ENCODE results near the gene NPB. TPM values are rescaled to one million over a fixed set of nuclear protein-coding genes. Genes with fewer than 3 reads are reported as not detected.

The NPB gene
- polyA plus RNA-seq, 1 donor from 2014 or later, result not detected

- peaks cover 4% of the 10 kb centered on the region for H3K36me3 Mint-ChIP-seq
- H3K4me3 Mint-ChIP-seq, result peak overlapping the region in 1 of 4 donors; percentile 73
- H3K27me3 Mint-ChIP-seq, result no peaks in the 10 kb centered on the region
- H3K9me3 Mint-ChIP-seq, result no peaks in the 10 kb centered on the region
- H3K4me1 Mint-ChIP-seq, result peaks cover 10 to 20% (median 14%) of the 10 kb centered on the region in 3 donors
- H3K27ac Mint-ChIP-seq, result peak overlapping the region; percentile 46 to 99 (median 86)
Measured at GRCh38 chr17:81866440-81867169, 35.4 kb upstream of the NPB start.

GRCh38 chr17:81867170-81867990 is 34.7 kb upstream of the NPB start:
- peak overlapping the region in 2 of 4 donors; percentile 27 to 73 for H3K4me3 Mint-ChIP-seq
- H3K9me3 Mint-ChIP-seq, result no peaks in the 10 kb centered on the region
- peak overlapping the region; percentile 63 to 99 (median 91) for H3K27ac Mint-ChIP-seq
- peaks cover 4% of the 10 kb centered on the region for H3K36me3 Mint-ChIP-seq
- H3K4me1 Mint-ChIP-seq, result peaks cover 12 to 20% (median 19%) of the 10 kb centered on the region in 3 donors
- no peaks in the 10 kb centered on the region for H3K27me3 Mint-ChIP-seq

DNA sequence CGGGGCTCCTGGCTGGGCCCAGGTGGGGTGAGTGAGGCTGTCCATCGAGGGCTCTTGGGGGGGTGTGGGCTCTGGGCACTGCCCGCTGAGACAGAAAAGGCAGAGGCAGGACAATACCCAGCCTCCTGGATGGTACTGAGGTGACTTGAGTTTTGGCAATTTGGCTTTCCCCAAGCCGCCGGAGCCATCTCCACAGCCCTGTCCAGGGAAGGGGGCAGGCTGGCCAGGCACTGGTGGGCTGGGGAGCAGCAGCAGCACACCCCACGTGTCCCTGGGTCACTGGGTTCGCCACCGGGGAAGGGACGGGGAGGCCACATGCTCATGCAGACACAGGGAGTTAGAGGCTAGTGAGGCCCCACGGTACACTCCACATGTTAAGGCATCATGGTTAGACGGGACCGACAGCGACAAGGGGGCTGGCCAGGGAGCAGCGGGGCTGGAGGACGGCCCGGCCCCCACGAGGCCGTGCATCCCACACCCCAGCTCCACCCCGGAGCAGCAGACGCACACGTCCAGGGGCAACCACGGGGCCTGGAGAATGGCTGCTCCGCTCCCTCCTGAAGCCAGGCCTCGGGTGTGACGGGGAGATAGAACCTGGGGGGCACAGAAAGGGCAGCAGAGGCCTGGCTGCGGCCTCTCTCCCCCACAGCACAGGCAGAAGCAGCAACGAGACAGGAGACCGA is 33.9 kb upstream of the NPB start:
- Mint-ChIP-seq H3K4me1 (peaks cover 16 to 20% (median 19%) of the 10 kb centered on the region in 3 donors), H3K27me3 (no peaks in the 10 kb centered on the region), H3K4me3 (peak overlapping the region in 1 of 4 donors; percentile 73), H3K27ac (peak overlapping the region; percentile 53 to 99 (median 97)), H3K36me3 (peaks cover 4% of the 10 kb centered on the region), H3K9me3 (no peaks in the 10 kb centered on the region)

DNA sequence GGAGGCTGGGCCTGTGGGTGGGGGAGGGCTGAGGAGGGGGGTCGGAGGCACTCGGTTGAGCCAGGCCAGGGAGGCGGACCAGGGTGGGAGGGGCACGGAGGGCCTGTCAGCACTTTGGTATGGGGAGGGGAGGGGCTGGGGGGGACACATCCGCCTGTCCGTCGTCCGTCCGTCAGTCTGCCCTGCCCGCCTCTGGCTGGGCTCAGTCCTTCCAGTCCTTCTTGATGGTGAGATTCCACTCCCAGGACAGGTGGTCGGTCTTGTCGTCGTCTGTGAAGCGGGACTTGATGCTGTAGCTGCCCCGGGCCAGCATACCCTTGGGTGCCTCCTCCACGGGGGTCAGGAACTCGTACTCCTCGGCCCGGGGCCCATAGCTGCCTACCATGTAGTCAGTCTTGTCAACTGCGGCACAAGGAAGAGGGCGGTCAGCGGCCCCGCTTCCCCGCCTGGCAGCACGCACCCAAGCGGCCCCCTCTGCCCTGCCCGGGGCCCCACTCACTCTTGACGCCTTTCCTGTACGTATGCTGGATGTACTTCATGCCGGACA is 33.3 kb upstream of the NPB start:
- peaks cover 14 to 19% (median 14%) of the 10 kb centered on the region in 3 donors for H3K4me1 Mint-ChIP-seq
- H3K27ac Mint-ChIP-seq, result peak overlapping the region; percentile 93 to 99 (median 97)
- no peaks in the 10 kb centered on the region for H3K9me3 Mint-ChIP-seq
- H3K36me3 Mint-ChIP-seq, result peaks cover 4% of the 10 kb centered on the region
- no peaks in the 10 kb centered on the region for H3K27me3 Mint-ChIP-seq
- peak overlapping the region in 3 of 4 donors; percentile 92 to 97 (median 96) for H3K4me3 Mint-ChIP-seq

DNA sequence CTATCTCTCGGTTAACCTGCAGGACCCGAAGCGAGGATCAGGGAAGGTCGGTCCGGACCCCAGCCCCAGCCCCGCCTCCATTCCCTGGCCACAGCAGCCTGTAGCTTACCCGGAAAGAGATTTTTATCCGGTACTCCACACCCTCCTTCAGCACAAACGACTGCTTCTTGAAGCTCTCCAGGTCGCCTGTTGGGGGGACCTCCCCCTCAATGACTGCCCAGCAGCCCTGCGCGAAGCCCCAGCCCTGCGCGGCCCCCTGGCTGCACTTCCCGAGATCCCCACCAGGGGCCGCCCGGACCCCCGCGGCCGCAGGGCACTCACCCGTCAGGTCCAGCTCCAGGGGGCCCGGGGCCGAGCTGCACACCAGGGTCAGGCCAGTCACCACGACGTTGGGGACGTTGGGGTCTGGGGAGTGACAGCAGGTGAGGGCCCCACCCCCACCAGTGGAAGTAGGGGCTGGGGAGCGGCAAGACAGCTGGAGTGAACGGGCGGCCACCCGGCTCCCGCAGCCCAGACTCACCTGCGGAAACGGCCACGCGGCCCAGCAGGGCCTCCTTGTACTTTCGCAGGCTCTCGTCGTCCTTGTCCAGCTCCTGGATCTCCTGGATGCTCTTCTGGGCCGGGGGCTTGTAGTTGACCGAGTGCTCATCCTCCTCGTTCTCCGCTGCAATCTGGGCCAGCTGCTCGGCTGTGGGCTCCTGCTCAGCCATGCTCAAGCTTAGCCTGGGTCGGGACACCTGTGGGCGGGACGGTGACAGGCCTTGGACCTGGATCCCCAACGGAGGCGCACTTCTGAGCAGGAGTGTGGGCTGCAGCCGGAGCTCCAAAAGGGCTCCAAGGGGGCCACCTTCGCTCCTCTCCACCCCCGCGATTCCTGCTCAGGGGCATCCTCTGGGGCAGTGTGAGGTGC is 32.6 kb upstream of the NPB start:
- Mint-ChIP-seq H3K36me3 (peaks cover 2% of the 10 kb centered on the region), H3K27me3 (no peaks in the 10 kb centered on the region), H3K27ac (peak overlapping the region; percentile 93 to 99 (median 97)), H3K4me3 (peak overlapping the region; percentile 83 to 97 (median 94)), H3K4me1 (peaks cover 13 to 22% (median 14%) of the 10 kb centered on the region in 3 donors), H3K9me3 (no peaks in the 10 kb centered on the region)

- Mint-ChIP-seq H3K36me3 (peaks cover 2% of the 10 kb centered on the region), H3K27me3 (no peaks in the 10 kb centered on the region), H3K9me3 (no peaks in the 10 kb centered on the region), H3K4me3 (peak overlapping the region; percentile 83 to 97 (median 94)), H3K4me1 (peaks cover 13 to 20% (median 14%) of the 10 kb centered on the region in 3 donors), H3K27ac (peak overlapping the region; percentile 93 to 99 (median 97))
Measured at GRCh38 chr17:81870131-81870980, 31.7 kb upstream of the NPB start.

GRCh38 chr17:81870981-81871386 is 31.1 kb upstream of the NPB start, which contains the start of gene ARHGDIA:
Gene ARHGDIA (minus strand): TSS chr17:81871337. CDS start chr17:81869930, 1,407 bp downstream.
- peak within 1 kb of the TSS; percentile 87 to 97 (median 96) for H3K4me3 Mint-ChIP-seq
- no peaks in the 10 kb centered on the region for H3K9me3 Mint-ChIP-seq
- peak within 1 kb of the TSS; percentile 94 to 99 (median 97) for H3K27ac Mint-ChIP-seq
- H3K36me3 Mint-ChIP-seq, result peaks cover 2% of the 10 kb centered on the region
- H3K4me1 Mint-ChIP-seq, result peaks cover 13 to 20% (median 13%) of the 10 kb centered on the region in 3 donors
- H3K27me3 Mint-ChIP-seq, result no peaks in the 10 kb centered on the region

DNA sequence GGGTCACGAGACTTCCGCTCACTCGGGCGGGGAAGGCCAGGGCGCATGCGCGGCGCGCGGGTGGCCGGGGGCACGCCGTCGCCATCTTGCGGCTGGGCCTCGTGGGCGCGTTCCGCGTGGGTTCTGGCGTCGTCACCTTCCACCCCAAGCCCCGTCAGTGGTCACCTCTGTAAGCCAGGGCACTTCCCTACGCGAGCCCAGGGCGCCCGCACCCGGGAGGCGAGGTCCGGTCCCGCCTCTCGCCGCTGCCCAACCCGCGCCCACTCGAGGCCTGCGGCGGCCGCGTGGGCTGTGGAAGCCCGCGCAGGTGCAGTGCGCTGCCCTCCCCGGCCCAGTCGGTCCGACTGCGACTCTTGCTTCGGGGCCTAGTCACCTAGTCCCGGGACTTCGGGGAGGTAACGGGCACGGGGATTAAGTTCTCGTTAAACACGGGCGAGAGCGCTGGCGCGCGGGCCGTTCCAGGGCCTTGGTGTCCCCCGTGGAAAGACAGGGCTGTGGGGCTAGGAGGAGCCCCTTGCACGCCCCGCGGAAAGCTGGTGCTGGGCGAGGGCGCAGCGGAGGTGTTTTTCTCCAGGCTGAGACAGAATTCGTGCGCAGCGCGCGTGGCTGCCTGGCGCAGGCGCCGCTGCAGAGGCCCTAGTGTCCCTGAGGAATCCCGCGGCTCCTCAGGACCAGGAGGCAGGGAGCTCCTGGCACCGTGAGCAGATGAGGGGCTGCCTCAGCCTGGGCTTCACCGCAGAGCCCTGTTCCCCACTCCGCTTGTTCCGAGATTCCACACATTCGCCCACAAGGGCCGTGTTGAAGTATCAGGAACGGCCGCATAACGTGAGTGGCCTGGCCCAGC is 30.4 kb upstream of the NPB start:
- H3K36me3 Mint-ChIP-seq, result peaks cover 2% of the 10 kb centered on the region
- peaks cover 13 to 20% (median 13%) of the 10 kb centered on the region in 3 donors for H3K4me1 Mint-ChIP-seq

DNA sequence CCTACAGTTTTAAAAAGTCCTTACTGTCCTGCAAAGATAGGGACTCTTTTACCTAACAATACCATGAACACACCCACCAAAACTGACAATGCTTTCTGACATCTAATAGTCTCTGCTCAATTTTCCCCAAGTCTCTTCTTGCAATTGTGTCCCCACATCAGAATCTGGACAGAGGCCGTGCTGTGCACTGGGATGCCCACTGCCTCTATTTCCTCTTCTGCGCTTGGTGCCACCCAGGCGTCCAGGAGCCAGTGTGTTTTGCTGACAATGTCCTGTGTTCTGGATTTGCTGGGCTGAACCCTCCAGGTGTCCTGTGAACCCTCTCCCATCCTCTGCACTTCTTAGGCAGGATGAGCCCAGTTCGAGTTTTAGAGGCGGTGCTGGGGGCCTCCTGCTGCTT is 24.5 kb upstream of the NPB start:
- Mint-ChIP-seq H3K4me3 (peak overlapping the region in 1 of 4 donors; percentile 82), H3K27me3 (no peaks in the 10 kb centered on the region), H3K36me3 (peaks cover 8% of the 10 kb centered on the region), H3K9me3 (no peaks in the 10 kb centered on the region), H3K4me1 (peaks cover 0 to 11% (median 4%) of the 10 kb centered on the region in 3 donors), H3K27ac (peak overlapping the region in 2 of 3 donors; percentile 35 to 92)

More for the DNA sequence above, 30.4 kb upstream of the NPB start:
- Mint-ChIP-seq H3K9me3 (no peaks in the 10 kb centered on the region), H3K27me3 (no peaks in the 10 kb centered on the region), H3K4me3 (peak overlapping the region; percentile 87 to 95 (median 92)), H3K27ac (peak overlapping the region; percentile 94 to 99 (median 96))

GRCh38 chr17:81878294-81878693 is 23.7 kb upstream of the NPB start:
- Mint-ChIP-seq H3K36me3 (peaks cover 8% of the 10 kb centered on the region), H3K27ac (peak overlapping the region in 1 of 3 donors; percentile 45)

GRCh38 chr17:81879121-81879520 is 22.9 kb upstream of the NPB start:
- Mint-ChIP-seq H3K27ac (peak overlapping the region in 1 of 3 donors; percentile 43), H3K36me3 (peaks cover 8% of the 10 kb centered on the region), H3K27me3 (no peaks in the 10 kb centered on the region), H3K9me3 (no peaks in the 10 kb centered on the region), H3K4me3 (no peak overlapping the region), H3K4me1 (peaks cover 0 to 2% (median 0%) of the 10 kb centered on the region in 3 donors)

More at GRCh38 chr17:81878294-81878693, 23.7 kb upstream of the NPB start:
- Mint-ChIP-seq H3K9me3 (no peaks in the 10 kb centered on the region), H3K27me3 (no peaks in the 10 kb centered on the region), H3K4me3 (peak overlapping the region in 1 of 4 donors; percentile 82), H3K4me1 (peaks cover 0 to 7% (median 0%) of the 10 kb centered on the region in 3 donors)

DNA sequence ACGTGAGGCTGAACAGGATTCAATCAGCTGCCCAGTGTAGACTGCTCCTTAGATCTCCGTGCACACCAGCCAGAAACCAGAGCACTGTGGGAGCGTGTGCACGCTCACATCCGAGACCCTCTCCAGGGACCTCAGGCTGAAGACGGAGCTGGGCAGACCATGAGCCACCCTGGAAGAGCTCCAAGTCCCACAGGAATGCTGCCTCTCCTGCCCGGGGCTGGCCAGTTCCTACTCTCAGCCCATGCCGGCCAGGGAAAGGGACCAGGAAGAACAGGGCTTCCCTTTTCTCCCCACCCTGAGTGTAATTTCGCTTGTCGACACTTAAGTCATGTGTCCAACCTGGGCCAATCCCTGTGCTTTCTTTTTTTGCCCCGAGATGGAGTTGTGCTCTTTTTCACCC is 17.5 kb upstream of the NPB start:
- no peaks in the 10 kb centered on the region for H3K9me3 Mint-ChIP-seq
- no peak overlapping the region for H3K27ac Mint-ChIP-seq
- H3K4me1 Mint-ChIP-seq, result peaks cover 0 to 7% (median 6%) of the 10 kb centered on the region in 3 donors
- H3K4me3 Mint-ChIP-seq, result no peak overlapping the region
- no peaks in the 10 kb centered on the region for H3K27me3 Mint-ChIP-seq
- peaks cover 5% of the 10 kb centered on the region for H3K36me3 Mint-ChIP-seq

Measured in IgD-negative memory B cell (primary cell).